Neural crest cell (in vitro differentiated cells): ENCODE data around the gene CCDC12. TPM values are rescaled to one million over a fixed set of nuclear protein-coding genes. Genes with fewer than 3 reads are reported as not detected.

Experiments used
- DNase-seq: peaks from one replicate; pipeline ENCODE4 v3.0.0; 2021; ENCODE audit warnings: low read depth, mixed read lengths, low spot score
- H3K27ac Mint-ChIP-seq: one replicate; pipeline ENCODE4 v1.8.0; 2021; ENCODE audit warnings: mild to moderate bottlenecking, mixed read lengths; ENCODE audit not compliant: unreplicated experiment
- H3K27me3 Mint-ChIP-seq: 2 replicates; pipeline ENCODE4 v1.8.0; 2021; ENCODE audit warnings: low read depth, mild to moderate bottlenecking, mixed read lengths
- H3K36me3 Mint-ChIP-seq: 2 replicates; pipeline ENCODE4 v1.8.0; 2021; ENCODE audit warnings: low read depth, mild to moderate bottlenecking, mixed read lengths
- H3K4me1 Mint-ChIP-seq: 2 replicates; pipeline ENCODE4 v1.8.0; 2021; ENCODE audit warnings: mixed read lengths
- H3K4me3 Mint-ChIP-seq: one replicate; pipeline ENCODE4 v1.8.0; 2021; ENCODE audit warnings: mild to moderate bottlenecking, mixed read lengths
- H3K9me3 Mint-ChIP-seq: 2 replicates; pipeline ENCODE4 v1.8.0; 2021; ENCODE audit warnings: mixed read lengths
- CTCF ChIP-seq: fragments of 200-600 bp; sonication (generic); conservative IDR thresholded peaks from 2 replicates; pipeline ENCODE4 v1.5.0; 2021; ENCODE audit warnings: antibody characterized with exemption, mild to moderate bottlenecking
- total RNA-seq: library from RNA; stranded (reverse); gene quantifications from 2 replicates; pipeline ENCODE4 v1.2.1, GENCODE V29; 2021

Gene CCDC12
- total RNA-seq, 1 donor from 2014 or later, result 54.3 TPM

- H3K9me3 Mint-ChIP-seq, result no peaks in the 10 kb centered on the region
- no peak overlapping the region for H3K27ac Mint-ChIP-seq
- no peaks in the 10 kb centered on the region for H3K27me3 Mint-ChIP-seq
Measured at GRCh38 chr3:47018269-47018611, 41.7 kb upstream of the CCDC12 start.

GRCh38 chr3:47017504-47018268 lies 41.1 kb upstream of the CCDC12 start:
- Mint-ChIP-seq H3K4me1 (no peaks in the 10 kb centered on the region), H3K27me3 (no peaks in the 10 kb centered on the region), H3K36me3 (peaks cover 2% of the 10 kb centered on the region), H3K4me3 (no peak overlapping the region), H3K9me3 (no peaks in the 10 kb centered on the region), H3K27ac (no peak overlapping the region)
- no peak for DNase-seq
- no peak for TF ChIP-seq CTCF

More at GRCh38 chr3:47018269-47018611, 41.7 kb upstream of the CCDC12 start:
- Mint-ChIP-seq H3K36me3 (peaks cover 2% of the 10 kb centered on the region), H3K4me3 (no peak overlapping the region), H3K4me1 (no peaks in the 10 kb centered on the region)
- TF ChIP-seq CTCF, result no peak
- no peak for DNase-seq

DNA sequence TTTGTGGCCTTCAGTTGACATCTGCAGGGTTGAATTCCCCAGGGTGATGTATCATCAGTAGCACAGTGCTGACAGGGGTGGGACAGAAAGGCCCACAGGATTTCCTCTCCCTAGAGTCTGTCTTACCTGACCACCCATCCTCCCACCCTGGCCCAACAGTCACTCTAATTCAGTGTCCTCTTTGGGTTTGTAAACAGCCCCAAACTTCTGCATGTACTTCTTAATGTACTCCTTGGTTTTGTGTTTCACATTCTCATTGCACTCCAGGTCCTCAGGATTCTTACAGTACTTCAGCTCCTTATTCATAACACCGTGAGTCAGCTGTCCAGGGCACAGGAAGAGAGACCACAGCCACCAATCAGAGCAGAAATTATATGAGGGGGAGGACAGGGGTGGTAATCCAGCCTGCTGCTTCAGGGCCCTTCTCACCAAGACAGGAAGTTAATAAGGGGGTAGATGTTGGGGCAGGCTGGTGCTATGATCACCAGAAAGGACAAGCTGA lies 40.4 kb upstream of the CCDC12 start:
- no peaks in the 10 kb centered on the region for H3K27me3 Mint-ChIP-seq
- no peak overlapping the region for H3K4me3 Mint-ChIP-seq
- H3K27ac Mint-ChIP-seq, result no peak overlapping the region
- TF ChIP-seq CTCF, result no peak
- no peak for DNase-seq
- H3K4me1 Mint-ChIP-seq, result no peaks in the 10 kb centered on the region
- H3K9me3 Mint-ChIP-seq, result no peaks in the 10 kb centered on the region
- H3K36me3 Mint-ChIP-seq, result peaks cover 2% of the 10 kb centered on the region

- Mint-ChIP-seq H3K27me3 (no peaks in the 10 kb centered on the region), H3K9me3 (no peaks in the 10 kb centered on the region), H3K27ac (no peak overlapping the region), H3K4me3 (no peak overlapping the region), H3K36me3 (peaks cover 2% of the 10 kb centered on the region), H3K4me1 (no peaks in the 10 kb centered on the region)
- TF ChIP-seq CTCF, result no peak
- no peak for DNase-seq
Measured at GRCh38 chr3:47016086-47016933, 39.8 kb upstream of the CCDC12 start.

DNA sequence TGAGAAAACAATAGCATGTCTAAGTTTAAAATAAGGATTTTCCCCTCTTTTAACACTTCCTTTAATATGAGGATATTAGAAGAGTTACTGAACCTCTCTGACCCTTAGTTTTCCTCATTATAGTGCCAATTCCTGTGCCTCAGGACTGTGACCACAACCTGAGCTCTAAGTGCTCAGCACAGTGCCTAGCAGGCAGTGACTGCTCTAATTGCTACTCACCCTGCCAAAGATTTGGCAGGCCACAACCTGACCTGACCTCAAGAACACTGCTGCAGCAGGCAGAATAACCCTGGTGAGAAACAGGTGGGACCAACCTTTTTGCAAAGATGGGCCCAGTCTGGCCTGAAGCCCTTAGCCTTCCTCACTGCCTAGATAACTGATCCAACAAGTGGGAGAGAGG lies 38.6 kb upstream of the CCDC12 start:
- Mint-ChIP-seq H3K27ac (no peak overlapping the region), H3K27me3 (no peaks in the 10 kb centered on the region), H3K36me3 (peaks cover 2% of the 10 kb centered on the region), H3K9me3 (no peaks in the 10 kb centered on the region), H3K4me1 (peaks cover 5% of the 10 kb centered on the region), H3K4me3 (peak overlapping the region; percentile 22)
- DNase-seq, result no peak
- TF ChIP-seq CTCF, result no peak
